SK-N-SH (cell line): ENCODE measurements around the gene LRTM2. TPM values are rescaled to one million over a fixed set of nuclear protein-coding genes. Genes with fewer than 3 reads are reported as not detected.

Source experiments
- CTCF ChIA-PET: fragments of 300-600, 350-600 bp; formaldehyde crosslinking; extraction: SDS; loops from one replicate; lab custom pipeline; 2021; lab: Yijun Ruan, JAX
- POLR2A ChIA-PET: fragments of 350-600 bp; sonication (Branson Sonifier 250); formaldehyde crosslinking; extraction: SDS; loops from one replicate; lab custom pipeline; 2020; ENCODE audit warnings: antibody characterized with exemption, inconsistent platforms; lab: Yijun Ruan, JAX
- DNase-seq: peaks from one replicate; pipeline ENCODE4 v3.0.0; 2012
- H2AFZ ChIP-seq: fragments of 200-600 bp; sonication (generic); 2 replicates; pipeline ENCODE4 v1.8.1; 2016; ENCODE audit warnings: antibody characterized with exemption, mild to moderate bottlenecking, low read depth
- H3F3A ChIP-seq: fragments of 200-600 bp; sonication (generic); replicated peaks from 2 replicates; pipeline ENCODE3; 2016; ENCODE audit warnings: antibody characterized with exemption, mild to moderate bottlenecking; ENCODE audit not compliant: insufficient read depth
- H3K27ac ChIP-seq, 2 experiments: fragments of 200-500 bp in 1 of 2; fragments of 200-600 bp in 1 of 2; sonication (Bioruptor generic) in 1 of 2; sonication (generic), shearing (Covaris generic) in 1 of 2; 2 replicates each; pipeline versions ENCODE4 v1.5.1 to v1.6.1; 2014 to 2016; ENCODE audit warnings: low read depth in 2 of 2, inconsistent platforms in 1 of 2, low read length in 1 of 2, mild to moderate bottlenecking in 1 of 2, mixed read lengths in 1 of 2
- H3K27me3 ChIP-seq: fragments of 200-600 bp; sonication (generic), shearing (Covaris generic); 2 replicates; pipeline ENCODE4 v1.6.1; 2016; ENCODE audit warnings: mixed run types; ENCODE audit not compliant: insufficient read depth
- H3K36me3 ChIP-seq, 2 experiments: fragments of 200-500 bp in 1 of 2; fragments of 200-600 bp in 1 of 2; sonication (Bioruptor generic) in 1 of 2; sonication (generic) in 1 of 2; replicated peaks in 1 of 2; 2 replicates each; pipeline versions ENCODE3 to v1.5.1; 2014 to 2016; ENCODE audit warnings: low read length in 1 of 2, mild to moderate bottlenecking in 1 of 2; ENCODE audit not compliant: insufficient read depth in 2 of 2, control insufficient read depth in 1 of 2
- H3K4me1 ChIP-seq, 2 experiments: fragments of 200-500 bp in 1 of 2; fragments of 200-600 bp in 1 of 2; sonication (Bioruptor generic) in 1 of 2; sonication (generic), shearing (Covaris generic) in 1 of 2; 2 replicates each; pipeline versions ENCODE4 v1.5.1 to v1.6.1; 2014 to 2016; ENCODE audit warnings: low read depth in 1 of 2, low read length in 1 of 2, mixed run types in 1 of 2; ENCODE audit not compliant: insufficient read depth in 2 of 2, control insufficient read depth in 1 of 2
- H3K4me2 ChIP-seq: fragments of 200-600 bp; sonication (generic), shearing (Covaris generic); 2 replicates; pipeline ENCODE4 v1.6.1; 2017; ENCODE audit warnings: mixed run types
- H3K4me3 ChIP-seq, 2 experiments: fragments of 200-500 bp in 1 of 2; fragments of 200-600 bp in 1 of 2; sonication (Bioruptor generic) in 1 of 2; sonication (generic), shearing (Covaris generic) in 1 of 2; 2 replicates each; pipeline versions ENCODE4 v1.5.1 to v1.8.1; 2014 to 2016; ENCODE audit warnings: low read depth in 2 of 2, inconsistent platforms in 1 of 2, low read length in 1 of 2, mild to moderate bottlenecking in 1 of 2, mixed read lengths in 1 of 2, moderate library complexity in 1 of 2
- H3K79me2 ChIP-seq: fragments of 200-600 bp; sonication (generic); 2 replicates; pipeline ENCODE4 v1.8.1; 2017; ENCODE audit warnings: mild to moderate bottlenecking; ENCODE audit not compliant: insufficient read depth
- H3K9ac ChIP-seq: fragments of 200-600 bp; sonication (generic); 2 replicates; pipeline ENCODE4 v1.6.1; 2017; ENCODE audit warnings: mixed run types
- H3K9me2 ChIP-seq: fragments of 200-600 bp; sonication (generic); 2 replicates; pipeline ENCODE4 v1.6.1; 2017; ENCODE audit warnings: mixed run types
- H3K9me3 ChIP-seq: fragments of 200-600 bp; sonication (generic); 2 replicates; pipeline ENCODE4 v1.6.1; 2017; ENCODE audit warnings: mixed run types, mild to moderate bottlenecking, moderate library complexity
- H4K20me1 ChIP-seq: fragments of 200-600 bp; sonication (generic); 2 replicates; pipeline ENCODE4 v1.6.1; 2017; ENCODE audit warnings: mild to moderate bottlenecking, mixed run types; ENCODE audit not compliant: insufficient read depth
- ELF1 ChIP-seq: IDR thresholded peaks from 2 replicates; pipeline ENCODE4 v1.4.0; 2012
- FOSL2 ChIP-seq: IDR thresholded peaks from 2 replicates; pipeline ENCODE4 v1.4.0; 2012; ENCODE audit warnings: low read depth, mild to moderate bottlenecking, moderate library complexity, borderline replicate concordance
- GATA2 ChIP-seq: sonication (generic); formaldehyde crosslinking; IDR thresholded peaks from 2 replicates; pipeline ENCODE4 v1.5.0; 2020; ENCODE audit warnings: mild to moderate bottlenecking, missing genetic modification reagents
- IRF3 ChIP-seq: fragments of 150-350 bp; IDR thresholded peaks from 2 replicates; pipeline ENCODE4 v1.6.1; 2016; ENCODE audit warnings: mild to moderate bottlenecking, low read depth, low read length
- RAD21 ChIP-seq: IDR thresholded peaks from 2 replicates; pipeline ENCODE4 v1.6.1; 2012; ENCODE audit warnings: mild to moderate bottlenecking, low read length
- REST ChIP-seq: IDR thresholded peaks from 2 replicates; pipeline ENCODE4 v1.6.1; 2012; ENCODE audit warnings: mild to moderate bottlenecking, low read depth, low read length, moderate library complexity
- RFX5 ChIP-seq: IDR thresholded peaks from 2 replicates; pipeline ENCODE4 v1.6.1; 2012; ENCODE audit warnings: mild to moderate bottlenecking, improper control_type of control experiment, low read length
- SIN3A ChIP-seq: IDR thresholded peaks from 2 replicates; pipeline ENCODE4 v1.6.1; 2012; ENCODE audit warnings: low read depth, mild to moderate bottlenecking, low read length, moderate library complexity, borderline replicate concordance
- TAF1 ChIP-seq: IDR thresholded peaks from 2 replicates; pipeline ENCODE4 v1.6.1; 2012; ENCODE audit warnings: low read depth, mild to moderate bottlenecking, low read length, moderate library complexity, borderline replicate concordance
- ZBTB33 ChIP-seq: IDR thresholded peaks from 2 replicates; pipeline ENCODE4 v1.4.0; 2012; ENCODE audit warnings: low read depth, borderline replicate concordance
- WGBS: methylation state at CpG from one replicate; pipeline ENCODE4 v1.1.6; 2017; ENCODE audit warnings: low lambda C conversion rate; 5-methylcytosine and 5-hydroxymethylcytosine counted together
- polyA plus RNA-seq, 3 experiments: library from polyadenylated mRNA; depleted of rRNA; stranded (reverse); fragments of >200 nt; gene quantifications; 2 replicates each; pipeline ENCODE4 v1.2.3, GENCODE V29; 2012

Gene LRTM2
- polyA plus RNA-seq, 1 of the 3 experiments (the other 2 are of a cell fraction) = not detected

- Histone ChIP-seq H3K9ac (no peak overlapping the region), H3K36me3 (no peaks in the 10 kb centered on the region), H3K4me3 (no peak overlapping the region), H4K20me1 (no peaks in the 10 kb centered on the region), H2AFZ (no peak overlapping the region), H3K79me2 (no peaks in the 10 kb centered on the region), H3K4me1 (peaks cover 0 to 63% of the 10 kb centered on the region in 2 experiments; a peak in 2 of 4 replicates), H3K4me2 (no peak overlapping the region), H3K9me2 (no peaks in the 10 kb centered on the region), H3F3A (no peaks in the 10 kb centered on the region), H3K27me3 (no peaks in the 10 kb centered on the region), H3K27ac (no peak overlapping the region; a peak in 1 of 4 replicates), H3K9me3 (no peaks in the 10 kb centered on the region)
- no peak for DNase-seq
- TF ChIP-seq GATA2 = no peak
- TF ChIP-seq ELF1 = no peak
- TF ChIP-seq TAF1 = no peak
- no peak for TF ChIP-seq IRF3
- no peak for TF ChIP-seq FOSL2
- TF ChIP-seq RFX5 = no peak
- no peak for TF ChIP-seq SIN3A
- TF ChIP-seq REST = no peak
- no peak for TF ChIP-seq ZBTB33
- TF ChIP-seq RAD21 = no peak
- 77% methylated on average over 15 of the region's 16 CpGs for WGBS
- ChIA-PET CTCF (interaction anchor here (0.7 to 3.1 kb wide), 3 partner anchors 8 to 176 kb away, joined by 4 to 13 read pairs (median 4); partner anchors contain the start of gene LRTM2), POLR2A (no interaction called here)
These were observed 8.5 kb downstream of the LRTM2 start for GRCh38 chr12:1828856-1829255.
